IPS DF 4.7 (cell line): ENCODE results near the gene GPR180.
A peak's percentile ranks its signal among the peaks of the same experiment; 100 is the strongest.

Experiments
- DNase-seq: peaks from one replicate; pipeline ENCODE4 v3.0.0-alpha.2; 2013; ENCODE audit warnings: low spot score; ENCODE audit errors: extremely low read depth

The GPR180 gene

GRCh38 chr13:94601446-94602431 is at the start of gene GPR180:
GPR180 (plus strand) TSS chr13:94601857; CDS start chr13:94601928, 71 bp downstream.
- peak; percentile 95 for DNase-seq

DNA sequence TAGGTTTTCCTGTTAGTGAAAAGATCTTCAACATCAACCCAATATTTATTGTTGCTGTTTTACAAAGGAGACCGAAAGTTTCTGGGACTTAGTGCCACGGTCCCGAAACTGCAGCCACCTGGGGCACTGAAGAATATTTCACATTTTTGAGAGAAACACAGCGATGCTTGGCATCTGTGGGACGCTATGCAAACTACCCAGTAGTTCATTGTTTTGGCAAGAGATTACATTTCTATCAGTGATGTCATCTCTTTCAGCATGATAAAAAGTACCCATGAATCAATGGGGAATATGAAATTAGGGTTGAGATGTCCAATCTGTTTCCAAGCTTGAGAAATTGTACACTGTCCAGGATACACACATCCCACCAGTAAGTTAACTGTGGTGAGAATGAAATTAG is 49.6 kb upstream of the GPR180 start:
- DNase-seq, result no peak

DNA sequence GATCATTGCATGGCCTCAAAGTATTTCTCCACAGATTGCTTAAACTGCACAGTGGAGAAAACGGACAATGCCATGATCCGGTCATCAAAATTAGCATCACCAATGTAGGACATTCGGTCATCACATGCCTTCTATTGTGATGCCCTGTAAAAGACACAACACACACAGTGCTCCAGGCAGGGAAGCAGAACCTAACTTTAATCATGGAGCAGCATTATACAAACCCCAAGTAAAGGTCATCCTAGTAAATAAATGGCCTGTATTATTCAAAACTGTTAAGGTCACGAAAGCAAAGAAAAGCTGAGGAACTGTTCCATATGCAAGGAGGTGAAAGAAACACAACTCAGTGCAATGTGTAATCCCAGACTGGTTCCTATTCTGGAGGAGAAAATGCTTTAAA is 47.9 kb upstream of the GPR180 start:
- DNase-seq, result no peak

DNA sequence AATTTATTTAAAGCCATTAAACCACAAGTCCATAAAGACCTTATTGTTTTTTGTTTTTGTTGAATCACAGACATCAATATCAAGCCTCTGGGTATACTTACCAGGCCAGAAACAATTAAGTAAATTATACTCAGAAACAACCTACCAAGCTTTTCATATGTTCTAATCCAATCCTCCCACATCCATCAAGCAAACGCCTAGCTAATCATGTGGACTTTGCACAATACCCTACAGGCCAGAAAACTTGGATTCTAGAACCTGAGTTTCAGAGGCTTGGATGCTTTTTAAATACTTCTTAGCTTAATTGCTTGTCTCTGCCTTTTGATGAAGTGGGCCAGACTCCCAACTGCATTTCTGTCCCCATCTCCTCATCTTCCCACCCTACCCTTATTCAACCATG is 45.6 kb upstream of the GPR180 start:
- DNase-seq, result no peak

DNA sequence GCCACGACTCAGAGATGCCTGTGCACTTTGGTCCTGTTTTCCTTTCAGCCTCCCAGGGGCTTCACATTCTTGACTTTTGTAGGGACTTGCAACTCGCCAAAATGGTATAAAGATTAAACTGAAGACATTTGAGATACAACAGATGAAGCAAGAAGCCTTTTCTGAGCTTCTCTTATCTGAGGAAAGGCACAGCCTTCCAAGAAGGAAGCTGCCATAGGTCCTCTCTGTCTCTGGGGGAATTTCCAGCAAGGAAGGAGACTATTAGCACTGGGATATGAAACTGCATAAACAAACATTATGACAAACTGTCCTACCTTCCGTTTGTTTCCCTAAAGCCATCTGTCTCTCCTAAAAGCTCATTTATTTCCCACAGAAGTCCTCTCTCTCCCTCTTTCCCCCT is 45.0 kb upstream of the GPR180 start:
- no peak for DNase-seq

GRCh38 chr13:94557684-94558235 is 43.9 kb upstream of the GPR180 start:
- no peak for DNase-seq

- DNase-seq, result no peak
These were observed 42.9 kb upstream of the GPR180 start for GRCh38 chr13:94558716-94559115.

- DNase-seq, result no peak
These were observed 42.3 kb upstream of the GPR180 start for GRCh38 chr13:94559222-94559795.

DNA sequence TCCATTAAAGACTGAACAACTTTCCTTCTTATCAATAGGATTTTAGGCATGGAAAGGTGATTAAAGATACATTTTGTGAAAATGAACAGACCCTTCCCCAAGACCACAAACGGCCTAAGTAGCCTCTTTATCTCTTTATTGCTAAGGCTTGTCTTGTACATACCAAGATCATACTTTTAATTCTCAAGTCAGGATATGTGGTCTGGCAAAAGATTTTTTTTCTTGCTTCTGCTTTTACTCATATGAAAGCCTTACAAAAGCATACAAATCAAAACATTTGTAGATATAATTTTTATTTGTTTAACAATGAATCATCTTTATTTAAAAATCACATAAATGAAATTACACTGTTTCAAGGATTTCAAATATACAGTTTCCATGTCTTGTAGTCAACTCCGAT is 41.5 kb upstream of the GPR180 start:
- DNase-seq, result no peak

DNA sequence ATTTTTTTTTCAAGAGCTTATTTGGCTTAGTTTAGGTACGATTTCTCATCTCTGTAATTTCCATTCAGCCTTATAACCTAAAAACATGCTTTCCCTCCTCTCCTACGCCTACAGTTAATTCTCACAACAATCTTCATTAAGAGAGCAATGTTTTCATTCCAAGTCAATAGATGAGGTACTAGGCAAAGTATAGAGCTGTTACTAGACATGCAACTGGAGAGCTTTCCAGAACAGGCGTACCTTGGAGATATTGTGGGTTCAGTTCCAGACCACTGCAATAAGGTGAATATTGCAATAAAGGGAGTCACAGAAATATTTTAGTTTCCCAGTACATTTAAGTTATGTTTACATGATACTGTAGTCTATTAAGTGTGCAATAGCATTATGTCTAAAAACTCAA is 40.5 kb upstream of the GPR180 start:
- DNase-seq, result no peak

- DNase-seq, result no peak
These were observed 34.1 kb upstream of the GPR180 start for GRCh38 chr13:94567581-94567980.

GRCh38 chr13:94568443-94568842 is 33.2 kb upstream of the GPR180 start:
- DNase-seq, result no peak

DNA sequence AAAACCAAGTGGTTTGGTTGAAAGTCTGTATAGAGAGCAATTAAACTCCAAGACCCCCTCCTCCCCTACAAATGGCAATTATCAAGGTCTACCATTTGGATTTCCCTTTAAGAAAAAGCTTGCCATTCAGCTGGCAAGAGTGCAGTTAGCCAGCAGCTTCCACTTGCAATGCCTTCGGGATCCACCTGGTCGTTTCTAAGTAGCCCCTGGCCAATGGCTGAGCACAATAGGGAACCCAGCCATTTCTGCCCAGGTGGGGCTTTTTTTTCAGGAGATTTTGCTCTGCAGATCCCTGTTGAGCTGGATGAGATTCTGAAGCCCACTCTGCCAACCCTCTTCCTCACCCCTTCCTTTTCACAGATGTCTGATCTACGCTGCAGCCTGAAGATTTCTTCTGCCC is 32.0 kb upstream of the GPR180 start:
- no peak for DNase-seq

DNA sequence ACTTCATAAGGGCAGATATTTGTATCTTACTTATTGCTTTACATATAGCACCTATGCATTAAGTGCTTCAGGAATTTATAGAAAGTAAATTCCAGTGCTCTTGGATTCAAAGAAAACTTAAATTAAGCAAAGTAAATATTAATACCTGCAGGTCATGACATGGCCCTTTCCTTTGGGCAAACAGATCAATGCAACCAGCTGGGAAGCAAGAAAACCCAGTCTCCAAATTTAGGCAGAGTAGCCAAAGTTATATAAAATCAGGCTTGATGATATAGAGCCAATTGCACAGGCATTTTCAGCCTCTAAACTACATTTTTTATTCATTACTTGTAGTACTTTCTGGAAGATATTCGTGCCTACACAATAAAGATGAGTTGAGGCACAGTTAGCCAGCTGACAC is 22.6 kb upstream of the GPR180 start:
- DNase-seq, result no peak

GRCh38 chr13:94583926-94584325 is 17.7 kb upstream of the GPR180 start:
- no peak for DNase-seq

DNA sequence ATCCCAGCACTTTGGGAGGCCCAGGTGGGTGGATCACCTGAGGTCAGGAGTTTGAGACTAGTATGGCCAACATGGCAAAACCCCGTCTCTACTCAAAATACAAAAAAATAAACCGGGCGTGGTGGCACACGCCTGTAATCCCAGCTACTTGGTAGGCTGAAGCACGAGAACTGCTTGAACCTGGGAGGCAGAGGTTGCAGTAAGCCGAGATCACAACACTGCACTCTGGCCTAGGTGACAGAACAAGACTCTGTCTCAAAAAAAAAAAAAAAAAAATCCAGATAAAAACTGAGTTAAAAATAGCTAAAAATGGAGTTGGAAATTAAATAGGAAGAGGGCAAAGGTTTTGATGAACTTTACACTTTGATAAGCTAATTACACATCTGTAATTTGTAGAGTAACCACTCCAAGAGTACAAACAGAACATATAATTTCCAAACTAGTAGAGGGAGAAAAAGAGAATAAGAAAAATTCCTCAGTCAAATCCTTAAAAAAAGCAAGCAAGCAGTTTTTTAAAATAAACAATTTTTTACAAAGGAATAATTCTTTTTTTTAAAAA is 16.0 kb upstream of the GPR180 start:
- no peak for DNase-seq

DNA sequence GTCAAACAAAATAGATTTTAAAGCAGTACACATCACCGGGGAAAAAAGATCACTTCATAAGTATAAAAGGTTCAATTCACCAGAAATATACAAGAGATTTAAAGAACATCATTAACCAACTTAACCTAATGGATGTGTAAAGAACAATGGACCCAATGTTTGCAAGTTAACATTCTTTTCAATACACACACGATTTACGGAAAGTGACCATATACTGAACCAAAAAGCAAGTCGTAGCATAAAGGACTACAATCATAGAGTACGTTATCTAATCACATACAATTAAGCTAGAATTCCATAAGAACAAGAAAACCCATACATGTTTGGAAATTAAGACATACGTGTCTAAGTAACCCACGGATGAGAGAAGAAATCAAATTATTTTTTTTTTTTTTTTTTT is 15.3 kb upstream of the GPR180 start:
- no peak for DNase-seq

- no peak for DNase-seq
These were observed 13.1 kb upstream of the GPR180 start for GRCh38 chr13:94588541-94588940.

GRCh38 chr13:94590744-94591143 is 10.9 kb upstream of the GPR180 start:
- no peak for DNase-seq

DNA sequence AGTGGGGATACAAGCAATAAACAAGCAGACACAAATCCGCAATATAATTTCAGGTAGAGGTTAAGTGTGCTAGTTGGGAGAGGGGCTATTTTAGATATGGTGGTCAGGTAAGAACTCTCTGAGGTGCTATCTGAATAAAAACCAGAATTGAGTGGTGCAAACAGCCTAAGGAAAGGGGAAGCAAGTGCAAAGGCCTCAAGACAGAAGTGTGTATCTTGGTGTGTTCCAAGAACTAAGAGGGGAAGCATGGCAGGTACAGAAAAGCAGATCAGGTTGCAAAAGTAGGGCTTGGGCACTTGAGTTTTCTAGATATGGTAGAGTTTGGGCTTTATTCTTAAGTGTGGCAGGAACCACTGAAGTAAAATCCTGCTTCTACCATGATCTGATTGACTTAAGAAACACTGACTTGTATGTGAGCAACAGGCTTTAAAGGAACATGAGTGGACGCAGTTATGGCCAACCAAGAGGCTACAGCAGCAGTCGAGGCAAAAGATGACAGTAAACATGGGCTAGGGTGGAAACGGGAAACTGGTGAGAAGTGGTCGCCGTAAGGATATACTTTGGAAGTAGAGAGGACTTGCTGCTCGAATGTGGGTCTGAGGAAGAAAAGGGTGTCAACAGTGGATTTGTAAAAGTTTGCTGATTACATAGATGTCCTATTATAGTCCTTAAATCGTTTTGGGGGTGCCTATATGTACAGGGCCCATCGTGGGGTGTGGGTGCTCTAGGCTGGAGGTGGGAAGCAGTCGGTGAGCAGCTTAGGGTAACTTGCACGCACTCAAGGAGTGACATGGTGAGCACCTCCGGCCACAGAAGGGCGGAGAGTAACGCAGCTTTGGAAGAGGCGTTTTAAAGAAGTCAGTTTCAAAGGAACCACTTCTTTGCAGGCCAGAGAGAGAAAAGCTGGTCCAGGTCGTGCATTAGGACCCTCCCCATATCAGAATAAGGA is 6.4 kb upstream of the GPR180 start:
- no peak for DNase-seq

- peak; percentile 78 for DNase-seq
These were observed 5.6 kb upstream of the GPR180 start, which contains the start of gene TGDS for GRCh38 chr13:94595950-94596574. TGDS (minus strand) TSS chr13:94596152; CDS start chr13:94596136, 16 bp downstream.
